Measurements from ENCODE around the gene TWF2.

Gene TWF2

GRCh38 chr3:52237006-52237656 is 1.8 kb downstream of the TWF2 start:
- DNase-seq: no peak

GRCh38 chr3:52236424-52236886 is 2.5 kb downstream of the TWF2 start:
- DNase-seq: no peak

GRCh38 chr3:52234516-52235447 is 4.2 kb downstream of the TWF2 start:
- DNase-seq: no peak

- DNase-seq: no peak
Observed at GRCh38 chr3:52233968-52234367, 5.0 kb downstream of the TWF2 start.

GRCh38 chr3:52233108-52233591 is 5.8 kb downstream of the TWF2 start:
- DNase-seq: no peak

- DNase-seq: peak in 1 of 2 experiments; percentile 54
Observed at GRCh38 chr3:52232279-52233107, 6.5 kb downstream of the TWF2 start.

- peak; percentile 93 for DNase-seq
Observed at GRCh38 chr3:52231502-52232278, 7.3 kb downstream of the TWF2 start.

- no peak for DNase-seq
Observed at GRCh38 chr3:52230889-52231499, 8.0 kb downstream of the TWF2 start.

GRCh38 chr3:52230461-52230860 is 8.5 kb downstream of the TWF2 start:
- DNase-seq: no peak

GRCh38 chr3:52229656-52230055 is 9.3 kb downstream of the TWF2 start:
- no peak for DNase-seq

GRCh38 chr3:52228751-52229291 is 10.1 kb downstream of the TWF2 start:
- no peak for DNase-seq

GRCh38 chr3:52228266-52228665 is 10.7 kb downstream of the TWF2 start:
- no peak for DNase-seq

GRCh38 chr3:52227766-52228165 is 11.2 kb downstream of the TWF2 start:
- no peak for DNase-seq

GRCh38 chr3:52227117-52227516 is 11.8 kb downstream of the TWF2 start:
- no peak for DNase-seq

- no peak for DNase-seq
Observed at GRCh38 chr3:52226229-52226817, 12.6 kb downstream of the TWF2 start.

- DNase-seq: no peak
Observed at GRCh38 chr3:52225452-52226228, 13.3 kb downstream of the TWF2 start, which contains the start of gene TLR9. TLR9 (minus strand) TSS chr3:52225645; CDS start chr3:52225529, 116 bp downstream.

- no peak for DNase-seq
Observed at GRCh38 chr3:52223449-52224408, 15.2 kb downstream of the TWF2 start.

GRCh38 chr3:52222319-52223221 is 16.4 kb downstream of the TWF2 start:
- no peak for DNase-seq

Data from activated CD4-positive, alpha-beta T cell treated with anti-CD3 and anti-CD28 coated beads, Interleukin-2, amount 50 U/mL, for 48 hours (primary cell).